Chondrocyte (in vitro differentiated cells): ENCODE results near the gene KCNA2. TPM values are rescaled to one million over a fixed set of nuclear protein-coding genes. Genes with fewer than 3 reads are reported as not detected.

Source experiments
- DNase-seq: peaks from one replicate; pipeline ENCODE4 v3.0.0; 2021; ENCODE audit warnings: mixed read lengths, low spot score
- H3K27ac Mint-ChIP-seq: one replicate; pipeline ENCODE4 v1.8.0; 2021; ENCODE audit warnings: mild to moderate bottlenecking, moderate library complexity, mixed read lengths; ENCODE audit not compliant: unreplicated experiment
- H3K27me3 Mint-ChIP-seq: 2 replicates; pipeline ENCODE4 v1.8.0; 2021; ENCODE audit warnings: low read depth, mixed read lengths
- H3K36me3 Mint-ChIP-seq: 2 replicates; pipeline ENCODE4 v1.8.0; 2021; ENCODE audit warnings: low read depth, mixed read lengths
- H3K4me1 Mint-ChIP-seq: 2 replicates; pipeline ENCODE4 v1.8.0; 2021; ENCODE audit warnings: low read depth, mild to moderate bottlenecking, mixed read lengths
- H3K4me3 Mint-ChIP-seq: one replicate; pipeline ENCODE4 v1.8.0; 2021; ENCODE audit warnings: mild to moderate bottlenecking, moderate library complexity, mixed read lengths; ENCODE audit not compliant: unreplicated experiment
- H3K9me3 Mint-ChIP-seq: 2 replicates; pipeline ENCODE4 v1.8.0; 2021; ENCODE audit warnings: low read depth, mixed read lengths
- CTCF ChIP-seq: fragments of 200-600 bp; sonication (generic); IDR thresholded peaks from 2 replicates; pipeline ENCODE4 v1.5.0; 2021; ENCODE audit warnings: antibody characterized with exemption, mild to moderate bottlenecking, moderate library complexity
- total RNA-seq: library from RNA; stranded (reverse); gene quantifications from 3 replicates; pipeline ENCODE4 v1.2.1, GENCODE V29; 2021

KCNA2 gene
- total RNA-seq, 1 donor from 2014 or later, result 0.17 TPM

GRCh38 chr1:110605446-110605845 is 712 bp downstream of the KCNA2 start:
- TF ChIP-seq CTCF, result no peak
- Mint-ChIP-seq H3K4me1 (peaks cover 10% of the 10 kb centered on the region), H3K27me3 (peaks cover 48% of the 10 kb centered on the region)

GRCh38 chr1:110604586-110605148 is 1.5 kb downstream of the KCNA2 start:
- Mint-ChIP-seq H3K4me3 (no peak overlapping the region), H3K27me3 (peaks cover 44% of the 10 kb centered on the region), H3K4me1 (peaks cover 10% of the 10 kb centered on the region), H3K9me3 (no peaks in the 10 kb centered on the region), H3K27ac (no peak overlapping the region), H3K36me3 (no peaks in the 10 kb centered on the region)
- no peak for DNase-seq
- TF ChIP-seq CTCF, result no peak

More at GRCh38 chr1:110605446-110605845, 712 bp downstream of the KCNA2 start:
- H3K27ac Mint-ChIP-seq, result no peak overlapping the region
- no peaks in the 10 kb centered on the region for H3K36me3 Mint-ChIP-seq
- H3K4me3 Mint-ChIP-seq, result no peak overlapping the region
- no peaks in the 10 kb centered on the region for H3K9me3 Mint-ChIP-seq
- no peak for DNase-seq

GRCh38 chr1:110603058-110603457 is 3.1 kb downstream of the KCNA2 start:
- TF ChIP-seq CTCF, result no peak
- H3K4me1 Mint-ChIP-seq, result peaks cover 10% of the 10 kb centered on the region
- no peak for DNase-seq
- peaks cover 29% of the 10 kb centered on the region for H3K27me3 Mint-ChIP-seq
- H3K9me3 Mint-ChIP-seq, result no peaks in the 10 kb centered on the region
- no peaks in the 10 kb centered on the region for H3K36me3 Mint-ChIP-seq
- no peak overlapping the region for H3K4me3 Mint-ChIP-seq
- no peak overlapping the region for H3K27ac Mint-ChIP-seq

- Mint-ChIP-seq H3K9me3 (no peaks in the 10 kb centered on the region), H3K4me1 (peaks cover 10% of the 10 kb centered on the region), H3K27ac (no peak overlapping the region), H3K4me3 (no peak overlapping the region), H3K36me3 (no peaks in the 10 kb centered on the region), H3K27me3 (peaks cover 26% of the 10 kb centered on the region)
- no peak for TF ChIP-seq CTCF
- DNase-seq, result no peak
Observed at GRCh38 chr1:110602466-110602865, 3.7 kb downstream of the KCNA2 start.

- no peak for DNase-seq
- Mint-ChIP-seq H3K36me3 (no peaks in the 10 kb centered on the region), H3K4me1 (peaks cover 5% of the 10 kb centered on the region), H3K9me3 (no peaks in the 10 kb centered on the region), H3K27ac (no peak overlapping the region), H3K4me3 (no peak overlapping the region), H3K27me3 (peaks cover 28% of the 10 kb centered on the region)
- TF ChIP-seq CTCF, result no peak
Observed at GRCh38 chr1:110601332-110601731, 4.8 kb downstream of the KCNA2 start.
